ENCODE results near the gene RPS6KB2.
A peak's percentile ranks its signal among the peaks of the same experiment; 100 is the strongest.

- TF ChIP-seq SPI1 (IDR thresholded peaks at IDR 0.05; ENCODE audit: low read depth, low read length): no peak
- peak; percentile 61; the same call in 1 of the 2 replicates for TF ChIP-seq POLR2A (IDR thresholded peaks at IDR 0.05; ENCODE audit: low read depth, low read length)
These were observed at the start of gene RPS6KB2 for GRCh38 chr11:67428052-67429001.

Data from GM12891 (cell line).